Fibroblast of villous mesenchyme (primary cell): ENCODE data around the gene PTTG1IP2. TPM values are rescaled to one million over a fixed set of nuclear protein-coding genes. Genes with fewer than 3 reads are reported as not detected.

ENCODE experiments used
- DNase-seq: peaks from one replicate; pipeline ENCODE4 v3.0.0-alpha.2; 2010; ENCODE audit warnings: low read depth
- H3K4me3 ChIP-seq: 2 replicates; pipeline ENCODE4 v1.5.1; 2011; ENCODE audit warnings: low read depth, mild to moderate bottlenecking, low read length
- total RNA-seq: library from RNA; depleted of rRNA; stranded (reverse); fragments of >200 nt; gene quantifications from 2 replicates; pipeline ENCODE4 v1.2.3, GENCODE V29; 2012
- TF ChIP-seq, protein P1 (sequence below): IDR thresholded peaks from 2 replicates; pipeline ENCODE4 v1.5.1; 2012; ENCODE audit warnings: low read depth, mild to moderate bottlenecking, low read length; ENCODE audit not compliant: insufficient read depth

The PTTG1IP2 gene
- total RNA-seq, 1 donor, result not detected

DNA sequence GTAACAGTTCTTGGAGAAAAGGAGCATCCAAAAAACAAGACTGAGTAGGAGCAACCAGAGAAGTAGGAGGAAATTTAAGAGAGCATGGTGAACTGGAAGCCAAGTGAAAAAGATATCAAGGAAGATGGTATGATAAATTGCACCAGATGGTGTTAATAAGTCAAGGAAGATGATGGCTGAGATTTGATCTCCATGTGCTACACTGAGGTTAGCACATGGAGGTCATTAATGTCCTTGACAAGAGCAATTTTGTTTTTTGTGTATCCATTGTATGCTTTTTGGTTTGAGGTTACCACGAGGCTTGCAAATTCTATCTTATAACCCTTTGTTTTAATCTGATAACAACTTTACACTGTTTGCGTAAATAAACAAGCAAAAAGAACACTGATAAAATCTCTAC lies 11.3 kb upstream of the PTTG1IP2 start:
- no peak for DNase-seq
- H3K4me3 ChIP-seq, result no peak overlapping the region
- TF ChIP-seq, protein P1, sequence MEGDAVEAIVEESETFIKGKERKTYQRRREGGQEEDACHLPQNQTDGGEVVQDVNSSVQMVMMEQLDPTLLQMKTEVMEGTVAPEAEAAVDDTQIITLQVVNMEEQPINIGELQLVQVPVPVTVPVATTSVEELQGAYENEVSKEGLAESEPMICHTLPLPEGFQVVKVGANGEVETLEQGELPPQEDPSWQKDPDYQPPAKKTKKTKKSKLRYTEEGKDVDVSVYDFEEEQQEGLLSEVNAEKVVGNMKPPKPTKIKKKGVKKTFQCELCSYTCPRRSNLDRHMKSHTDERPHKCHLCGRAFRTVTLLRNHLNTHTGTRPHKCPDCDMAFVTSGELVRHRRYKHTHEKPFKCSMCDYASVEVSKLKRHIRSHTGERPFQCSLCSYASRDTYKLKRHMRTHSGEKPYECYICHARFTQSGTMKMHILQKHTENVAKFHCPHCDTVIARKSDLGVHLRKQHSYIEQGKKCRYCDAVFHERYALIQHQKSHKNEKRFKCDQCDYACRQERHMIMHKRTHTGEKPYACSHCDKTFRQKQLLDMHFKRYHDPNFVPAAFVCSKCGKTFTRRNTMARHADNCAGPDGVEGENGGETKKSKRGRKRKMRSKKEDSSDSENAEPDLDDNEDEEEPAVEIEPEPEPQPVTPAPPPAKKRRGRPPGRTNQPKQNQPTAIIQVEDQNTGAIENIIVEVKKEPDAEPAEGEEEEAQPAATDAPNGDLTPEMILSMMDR, result no peak

DNA sequence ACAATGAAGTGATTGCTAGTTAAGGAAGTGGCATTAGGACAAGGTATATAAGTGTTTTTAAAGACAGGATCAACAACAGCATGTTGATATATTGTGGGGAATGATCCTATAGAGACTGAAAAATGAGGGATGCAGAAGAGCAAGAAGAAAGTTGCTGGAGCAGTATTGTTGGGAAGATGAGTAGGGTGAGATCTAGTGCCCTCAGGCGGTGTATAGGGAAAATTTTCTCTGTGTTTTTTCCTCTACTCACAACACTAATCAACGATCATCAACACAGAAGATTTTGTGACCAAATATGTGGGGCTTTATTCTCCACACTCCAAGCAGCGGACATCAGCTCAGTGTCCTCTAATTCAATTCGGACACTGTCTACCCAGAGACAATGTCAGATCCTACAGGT lies 9.6 kb upstream of the PTTG1IP2 start:
- no peak for DNase-seq
- TF ChIP-seq, protein P1, result peak; percentile 28
- no peak overlapping the region for H3K4me3 ChIP-seq

DNA sequence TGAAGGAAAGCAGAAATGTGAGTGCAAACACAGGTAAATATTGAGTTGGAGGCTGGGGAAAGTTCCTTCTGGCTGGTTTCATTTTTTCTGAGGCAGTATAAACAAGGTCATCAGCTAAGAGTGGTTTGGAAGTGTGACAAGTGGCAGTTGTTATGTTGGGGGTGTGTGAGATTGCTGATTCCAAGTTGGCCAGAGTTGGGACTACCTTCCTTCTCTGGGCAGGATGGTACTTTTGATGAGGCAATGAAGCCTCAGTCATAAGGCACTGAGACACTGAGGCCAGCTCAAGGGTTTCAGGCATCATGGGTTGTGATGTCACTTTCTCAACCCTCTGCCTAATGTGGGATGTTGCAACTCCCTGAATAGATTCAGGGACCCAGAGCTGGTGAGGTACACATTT lies 8.2 kb upstream of the PTTG1IP2 start:
- TF ChIP-seq, protein P1, result no peak
- no peak overlapping the region for H3K4me3 ChIP-seq
- DNase-seq, result peak; percentile 27

DNA sequence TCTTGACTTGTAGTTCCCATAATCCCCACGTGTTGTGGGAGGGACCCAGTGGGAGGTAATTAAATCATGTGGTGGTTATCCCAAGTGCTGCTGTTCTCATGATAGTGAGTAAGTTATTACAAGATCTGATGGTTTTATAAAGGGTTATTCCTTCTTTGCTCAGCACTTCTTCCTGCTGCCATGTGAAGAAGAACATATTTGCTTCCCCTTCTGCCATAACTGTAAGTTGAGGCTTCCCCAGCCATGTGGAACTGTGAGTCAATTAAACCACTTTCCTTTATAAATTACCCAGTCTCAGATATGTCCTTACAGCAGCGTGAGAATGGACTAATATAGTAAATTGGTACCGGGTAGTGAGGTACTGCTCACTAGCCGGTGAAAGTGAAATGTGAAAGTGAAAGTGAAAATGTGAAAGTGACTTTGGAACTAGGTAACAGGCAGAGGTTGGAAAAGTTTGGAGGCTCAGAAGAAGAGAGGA lies 6.2 kb upstream of the PTTG1IP2 start:
- peak overlapping the region; percentile 38 for H3K4me3 ChIP-seq
- DNase-seq, result peak; percentile 55

DNA sequence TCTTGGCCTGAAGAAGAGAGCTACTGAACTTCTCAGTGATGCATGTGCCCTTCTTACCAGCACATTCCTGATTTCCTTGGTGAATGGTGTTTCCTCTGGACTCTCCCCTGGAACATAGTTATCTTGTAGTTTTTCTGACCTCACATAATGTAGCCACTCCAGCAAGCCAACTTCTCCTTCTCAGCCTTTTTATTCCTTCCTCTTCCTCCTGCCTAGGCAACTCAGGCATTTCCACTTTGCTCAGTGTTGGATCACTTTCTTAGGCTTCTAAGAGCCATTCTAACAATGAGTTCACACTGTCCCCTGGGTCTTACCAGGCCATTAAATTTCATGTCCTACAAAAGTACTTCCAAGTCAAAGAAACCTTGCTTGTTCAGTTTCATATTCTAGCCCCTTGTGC lies 3.6 kb upstream of the PTTG1IP2 start:
- TF ChIP-seq, protein P1, result no peak
- DNase-seq, result no peak
- no peak overlapping the region for H3K4me3 ChIP-seq

DNA sequence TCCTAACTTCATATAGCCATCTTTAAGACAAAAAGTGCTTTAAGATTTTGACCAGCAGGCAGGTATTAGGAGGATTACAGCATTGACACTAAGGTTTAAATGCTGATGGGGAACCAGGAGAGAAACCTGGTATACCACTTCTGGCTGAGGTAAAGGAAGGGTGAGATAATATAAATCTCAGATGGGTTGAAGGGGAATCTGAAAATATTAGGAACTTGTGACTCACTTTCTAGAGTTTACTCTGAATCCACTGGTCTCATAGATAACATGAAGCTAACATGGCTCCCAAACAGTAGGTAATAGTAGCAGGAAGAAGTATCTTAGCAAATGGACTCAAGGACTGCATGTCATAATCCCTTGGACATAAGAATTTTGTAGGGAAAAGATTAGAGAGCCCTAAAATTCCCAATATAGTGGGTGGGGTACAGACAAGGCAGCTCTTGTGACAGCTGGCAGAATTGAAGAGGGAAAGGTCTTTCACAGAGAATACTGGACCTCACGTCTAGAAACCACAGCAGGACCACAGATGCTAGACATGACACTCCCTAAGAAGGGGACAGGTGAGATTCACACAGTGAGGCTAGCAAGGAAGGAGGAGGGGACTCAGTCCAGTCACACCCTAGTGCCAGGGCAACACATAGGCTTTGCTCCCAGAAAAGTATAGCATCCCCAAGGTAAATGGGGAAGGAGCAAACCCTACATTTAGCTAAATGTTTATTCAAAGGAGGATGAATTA lies 3.5 kb downstream of the PTTG1IP2 start:
- H3K4me3 ChIP-seq, result no peak overlapping the region
- no peak for DNase-seq
- TF ChIP-seq, protein P1, result no peak

DNA sequence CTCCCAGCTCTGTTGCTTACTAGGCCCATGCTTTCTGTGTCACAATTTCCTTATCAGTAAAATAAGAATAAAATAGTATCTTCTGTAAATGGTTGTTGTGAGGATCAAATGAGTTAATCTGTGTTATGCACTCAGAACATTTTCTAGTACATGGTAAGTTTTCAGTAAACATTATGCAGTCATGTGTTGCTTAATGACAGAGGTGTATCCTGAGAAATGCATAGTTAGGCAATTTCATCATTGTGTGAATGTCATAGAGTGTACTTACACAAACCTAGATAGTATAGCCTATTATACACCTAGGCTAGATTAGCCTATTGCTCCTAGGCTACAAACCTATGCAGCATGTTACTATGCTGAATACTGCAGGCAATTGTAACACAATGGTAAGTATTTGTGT lies 4.4 kb downstream of the PTTG1IP2 start:
- no peak overlapping the region for H3K4me3 ChIP-seq
- TF ChIP-seq, protein P1, result no peak
- peak; percentile 21 for DNase-seq
